DOHH2 (cell line): ENCODE data around the gene ZNHIT6.
"Not testable (repeated sequence)": the region's sequence is repeated elsewhere in the genome, so short reads cannot be mapped to it uniquely, and the experiment has no call there.

Source experiments
- H3F3A ChIP-seq: fragments of 200-600 bp; sonication (generic), shearing (Covaris generic); 2 replicates; pipeline ENCODE4 v1.6.0; 2016; ENCODE audit warnings: antibody characterized with exemption, mild to moderate bottlenecking; ENCODE audit not compliant: control insufficient read depth, insufficient read depth
- H3K27ac ChIP-seq: fragments of 200-600 bp; sonication (generic); 2 replicates; pipeline ENCODE4 v1.5.1; 2014; ENCODE audit warnings: low read depth, mild to moderate bottlenecking, low read length, moderate library complexity
- H3K27me3 ChIP-seq: fragments of 200-600 bp; sonication (generic); 2 replicates; pipeline ENCODE4 v1.6.1; 2014; ENCODE audit warnings: mild to moderate bottlenecking, low read length, mixed read lengths; ENCODE audit not compliant: control insufficient read depth
- H3K36me3 ChIP-seq: fragments of 200-600 bp; sonication (generic); 2 replicates; pipeline ENCODE4 v1.6.1; 2014; ENCODE audit warnings: mild to moderate bottlenecking, low read length, moderate library complexity, mixed read lengths; ENCODE audit not compliant: control insufficient read depth
- H3K4me1 ChIP-seq: fragments of 200-600 bp; sonication (generic); 2 replicates; pipeline ENCODE4 v1.6.1; 2014; ENCODE audit warnings: mild to moderate bottlenecking, low read length, mixed read lengths; ENCODE audit not compliant: control insufficient read depth
- H3K4me2 ChIP-seq: fragments of 200-600 bp; sonication (generic); 2 replicates; pipeline ENCODE4 v1.6.0; 2014; ENCODE audit warnings: mild to moderate bottlenecking, low read length, moderate library complexity
- H3K4me3 ChIP-seq: fragments of 200-600 bp; sonication (generic); 2 replicates; pipeline ENCODE4 v1.5.1; 2014; ENCODE audit warnings: mild to moderate bottlenecking, low read length, mixed read lengths
- H3K79me2 ChIP-seq: fragments of 200-600 bp; sonication (generic); 2 replicates; pipeline ENCODE4 v1.6.1; 2014; ENCODE audit warnings: mild to moderate bottlenecking, low read length, mixed read lengths; ENCODE audit not compliant: control insufficient read depth
- H3K9me2 ChIP-seq: fragments of 200-600 bp; sonication (generic); replicated peaks from 2 replicates; pipeline ENCODE4 v1.6.1; 2014; ENCODE audit warnings: mild to moderate bottlenecking, low read length, mixed read lengths; ENCODE audit not compliant: control insufficient read depth
- H3K9me3 ChIP-seq: fragments of 200-600 bp; sonication (generic); 2 replicates; pipeline ENCODE4 v1.6.1; 2014; ENCODE audit warnings: antibody characterized with exemption, low read length, mixed read lengths; ENCODE audit not compliant: control insufficient read depth, insufficient read depth
- H4K20me1 ChIP-seq: fragments of 200-600 bp; sonication (generic); 2 replicates; pipeline ENCODE4 v1.6.0; 2014; ENCODE audit warnings: low read depth, mild to moderate bottlenecking, antibody characterized with exemption, low read length, moderate library complexity; ENCODE audit not compliant: control insufficient read depth, insufficient read depth
- CTCF ChIP-seq: fragments of 200-600 bp; sonication (generic); IDR thresholded peaks from one replicate; pipeline ENCODE4 v1.5.1; 2014; ENCODE audit warnings: antibody characterized with exemption, mild to moderate bottlenecking, low read depth, low read length; ENCODE audit not compliant: poor library complexity, severe bottlenecking
- EZH2phosphoT487 ChIP-seq: fragments of 200-600 bp; sonication (generic); IDR thresholded peaks from 2 replicates; pipeline ENCODE4 v1.6.1; 2017; ENCODE audit warnings: borderline replicate concordance, mild to moderate bottlenecking, antibody characterized with exemption, low read length, moderate library complexity, mixed read lengths

The ZNHIT6 gene

GRCh38 chr1:85650645-85651044, 57.6 kb downstream of the ZNHIT6 start:
- H3K4me1 ChIP-seq = no peaks in the 10 kb centered on the region
- no peaks in the 10 kb centered on the region for H3K27me3 ChIP-seq
- no peaks in the 10 kb centered on the region for H4K20me1 ChIP-seq
- H3K27ac ChIP-seq = no peak overlapping the region
- H3K4me3 ChIP-seq = no peak overlapping the region
- no peaks in the 10 kb centered on the region for H3K79me2 ChIP-seq
- H3K9me3 ChIP-seq = peaks cover 3% of the 10 kb centered on the region; the same call in 1 of the 2 replicates
- H3K9me2 ChIP-seq = no peaks in the 10 kb centered on the region
- TF ChIP-seq EZH2phosphoT487 = no peak
- TF ChIP-seq CTCF = no peak
- no peak overlapping the region for H3K4me2 ChIP-seq
- no peaks in the 10 kb centered on the region for H3F3A ChIP-seq
- peaks cover 54% of the 10 kb centered on the region for H3K36me3 ChIP-seq

- H3K27ac ChIP-seq = no peak overlapping the region
- H3K27me3 ChIP-seq = no peaks in the 10 kb centered on the region
- no peak for TF ChIP-seq CTCF
- no peak for TF ChIP-seq EZH2phosphoT487
- peaks cover 3% of the 10 kb centered on the region; the same call in 1 of the 2 replicates for H3K9me3 ChIP-seq
- peaks cover 45% of the 10 kb centered on the region for H3K36me3 ChIP-seq
- H3K4me3 ChIP-seq = no peak overlapping the region
- no peaks in the 10 kb centered on the region for H3F3A ChIP-seq
- H3K9me2 ChIP-seq = no peaks in the 10 kb centered on the region
- no peak overlapping the region for H3K4me2 ChIP-seq
- no peaks in the 10 kb centered on the region for H3K79me2 ChIP-seq
- H3K4me1 ChIP-seq = no peaks in the 10 kb centered on the region
- no peaks in the 10 kb centered on the region for H4K20me1 ChIP-seq
Measured at GRCh38 chr1:85649591-85649990, 58.6 kb downstream of the ZNHIT6 start.

GRCh38 chr1:85641598-85642556, 66.4 kb downstream of the ZNHIT6 start:
- H3K9me2 ChIP-seq, H3K9me3 ChIP-seq, H3K4me2 ChIP-seq, H3K4me1 ChIP-seq, H4K20me1 ChIP-seq, H3K4me3 ChIP-seq, H3K27me3 ChIP-seq, H3F3A ChIP-seq, H3K79me2 ChIP-seq, H3K27ac ChIP-seq: not testable (repeated sequence)
- H3K36me3 ChIP-seq = peaks cover 11% of the 10 kb centered on the region

DNA sequence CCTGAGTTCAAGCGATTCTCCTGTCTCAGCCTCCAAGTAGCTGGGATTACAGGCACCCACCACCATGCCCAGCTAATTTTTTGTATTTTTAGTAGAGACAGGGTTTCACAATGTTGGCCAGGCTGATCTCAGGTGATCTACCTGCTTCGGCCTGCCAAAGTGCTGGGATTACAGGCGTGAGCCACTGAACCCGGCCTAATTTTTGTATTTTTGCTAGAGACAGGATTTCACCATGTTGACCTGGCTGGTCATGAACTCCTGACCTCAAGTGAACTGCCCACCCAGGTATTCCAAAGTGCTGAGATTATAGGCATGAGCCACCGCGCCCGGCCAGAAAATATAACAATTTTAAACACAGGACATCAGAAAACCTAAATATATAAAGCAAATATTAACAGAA, 68.3 kb downstream of the ZNHIT6 start:
- H3K4me1 ChIP-seq = not testable (repeated sequence)

More for the DNA sequence above, 68.3 kb downstream of the ZNHIT6 start:
- H3F3A ChIP-seq, H3K27me3 ChIP-seq, H3K9me2 ChIP-seq, H4K20me1 ChIP-seq, H3K9me3 ChIP-seq, H3K4me3 ChIP-seq, H3K4me2 ChIP-seq, H3K27ac ChIP-seq, H3K79me2 ChIP-seq: not testable (repeated sequence)
- peaks cover 15% of the 10 kb centered on the region for H3K36me3 ChIP-seq
